Endothelial cell of umbilical vein (primary cell): ENCODE measurements around the gene ZBP1.

ENCODE experiments used
- CTCF ChIP-seq, 2 donors: IDR thresholded peaks; 1 replicate in 1 of 2; 2 replicates in 1 of 2; pipeline ENCODE4 v1.5.1; 2011; ENCODE audit warnings: low read length in 2 of 2, mild to moderate bottlenecking in 2 of 2, moderate library complexity in 2 of 2, control low read depth in 1 of 2, inconsistent platforms in 1 of 2, low read depth in 1 of 2; ENCODE audit not compliant: insufficient read depth in 1 of 2; ENCODE audit errors: extremely low read depth in 1 of 2
- POLR2A ChIP-seq: IDR thresholded peaks from 2 replicates; pipeline ENCODE4 v1.6.1; 2012; ENCODE audit warnings: low read depth, mild to moderate bottlenecking, control low read depth, low read length
- POLR2AphosphoS5 ChIP-seq: IDR thresholded peaks from 2 replicates; pipeline ENCODE4 v1.6.1; 2012; ENCODE audit warnings: low read depth, mild to moderate bottlenecking, control low read depth, low read length, moderate library complexity; ENCODE audit not compliant: insufficient read depth

GRCh38 chr20:57588596-57588995 lies 31.6 kb downstream of the ZBP1 start:
- TF ChIP-seq CTCF (IDR thresholded peaks at IDR 0.05; ENCODE audit: extremely low read depth in 1 of 2, insufficient read depth in 1 of 2, low read depth in 1 of 2, low read length in 2 of 2) (no peak), POLR2AphosphoS5 (no peak), POLR2A (no peak)
